MCF 10A (cell line): ENCODE data around the gene MACF1. TPM values are rescaled to one million over a fixed set of nuclear protein-coding genes. Genes with fewer than 3 reads are reported as not detected.

Experiments
- BruUV-seq: library from RNA; stranded (reverse); fragments of 400-500 nt; replicated peaks from 2 replicates; lab custom pipeline; 2021; lab: Mats Ljungman, UMichigan
- CTCF ChIA-PET: fragments of 300-600 bp; sonication (Branson Sonifier 250); formaldehyde crosslinking; extraction: SDS; loops from one replicate; lab custom pipeline; 2021; ENCODE audit warnings: antibody characterized with exemption, inconsistent platforms; lab: Yijun Ruan, JAX
- POLR2A ChIA-PET: fragments of 300-600, 350-650 bp; sonication (Branson Sonifier 250); formaldehyde crosslinking; extraction: SDS; loops from one replicate; lab custom pipeline; 2020; ENCODE audit warnings: antibody characterized with exemption, inconsistent platforms; lab: Yijun Ruan, JAX
- DNase-seq: peaks from one replicate; pipeline ENCODE4 v3.0.0-alpha.2; 2018; ENCODE audit not compliant: unreplicated experiment
- H3K27ac Mint-ChIP-seq: one replicate; pipeline ENCODE4 v1.8.0; 2022; ENCODE audit warnings: mild to moderate bottlenecking, low read depth, mixed read lengths; ENCODE audit not compliant: unreplicated experiment
- H3K27me3 Mint-ChIP-seq: one replicate; pipeline ENCODE4 v1.8.0; 2022; ENCODE audit warnings: mixed read lengths; ENCODE audit not compliant: insufficient read depth, unreplicated experiment
- H3K36me3 Mint-ChIP-seq: one replicate; pipeline ENCODE4 v1.8.0; 2022; ENCODE audit warnings: mild to moderate bottlenecking, moderate library complexity, mixed read lengths; ENCODE audit not compliant: insufficient read depth, unreplicated experiment
- H3K4me1 Mint-ChIP-seq: one replicate; pipeline ENCODE4 v1.8.0; 2022; ENCODE audit warnings: mixed read lengths; ENCODE audit not compliant: insufficient read depth, unreplicated experiment
- H3K4me3 Mint-ChIP-seq: one replicate; pipeline ENCODE4 v1.8.0; 2022; ENCODE audit warnings: mild to moderate bottlenecking, moderate library complexity, mixed read lengths; ENCODE audit not compliant: unreplicated experiment
- H3K9me3 Mint-ChIP-seq: one replicate; pipeline ENCODE4 v1.8.0; 2022; ENCODE audit warnings: mixed read lengths; ENCODE audit not compliant: unreplicated experiment
- intact Hi-C: fragments of 100-400 bp; cut with micrococcal nuclease; formaldehyde crosslinking; loops from 2 replicates; pipeline ENCODE4 v1.14.1; 2022
- total RNA-seq: library from RNA; stranded (reverse); gene quantifications from 2 replicates; pipeline ENCODE4 v1.2.3, GENCODE V29; 2022
- TF ChIP-seq, protein P1 (sequence below): fragments of 200-600 bp; IDR thresholded peaks from one replicate; pipeline ENCODE4 v1.8.0; 2022; ENCODE audit warnings: antibody characterized with exemption, mild to moderate bottlenecking; ENCODE audit not compliant: unreplicated experiment

MACF1 gene
- total RNA-seq, 1 experiment from 2014 or later, result 188 TPM

DNA sequence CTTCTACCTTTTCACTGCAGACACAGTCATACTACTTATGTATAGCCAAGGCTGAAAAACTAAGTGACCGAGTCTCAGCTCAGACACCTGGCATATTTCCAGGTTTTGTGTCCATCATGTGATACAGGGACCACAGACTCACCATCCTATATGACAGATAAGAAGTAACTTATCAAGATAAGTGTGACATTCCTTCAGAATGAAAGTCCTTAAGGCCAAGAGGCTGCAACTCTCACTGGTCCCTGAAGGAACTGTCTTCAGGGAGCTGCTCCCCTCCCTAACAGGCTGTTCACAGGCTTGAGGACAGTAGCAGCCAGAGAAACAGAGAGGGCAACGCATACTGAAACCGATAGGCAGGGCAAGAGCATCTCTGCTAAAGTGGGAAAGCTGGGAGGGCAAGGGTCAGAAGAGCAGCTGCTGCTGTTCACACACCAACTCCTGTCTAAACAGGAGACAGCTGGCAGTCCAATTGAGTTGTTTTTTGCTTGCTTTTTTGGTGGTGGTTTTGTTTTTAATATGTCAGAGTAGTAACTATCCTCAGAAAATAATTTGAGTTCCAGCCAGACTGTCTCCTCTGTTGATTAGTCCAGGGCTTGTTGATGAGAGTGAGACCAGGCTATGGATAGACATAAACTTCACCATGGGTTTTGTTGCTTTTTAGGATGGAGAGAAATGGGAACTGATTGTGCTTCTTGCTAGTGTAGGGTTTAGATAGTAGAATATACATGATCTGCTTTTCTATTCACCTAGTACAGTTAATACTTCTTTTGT lies 67.7 kb downstream of the MACF1 start:
- H3K4me3 Mint-ChIP-seq, result no peak overlapping the region
- intact Hi-C loops, result loop anchor here (10.0 kb wide), 1 partner anchor 263 kb away; no protein-coding TSS in a partner anchor
- H3K4me1 Mint-ChIP-seq, result peaks cover 58% of the 10 kb centered on the region
- CTCF ChIA-PET, result interaction anchor here (0.6 to 6.1 kb wide), 5 partner anchors 14 to 173 kb away, joined by 3 to 29 read pairs (median 9); no protein-coding TSS in a partner anchor
- TF ChIP-seq, protein P1, sequence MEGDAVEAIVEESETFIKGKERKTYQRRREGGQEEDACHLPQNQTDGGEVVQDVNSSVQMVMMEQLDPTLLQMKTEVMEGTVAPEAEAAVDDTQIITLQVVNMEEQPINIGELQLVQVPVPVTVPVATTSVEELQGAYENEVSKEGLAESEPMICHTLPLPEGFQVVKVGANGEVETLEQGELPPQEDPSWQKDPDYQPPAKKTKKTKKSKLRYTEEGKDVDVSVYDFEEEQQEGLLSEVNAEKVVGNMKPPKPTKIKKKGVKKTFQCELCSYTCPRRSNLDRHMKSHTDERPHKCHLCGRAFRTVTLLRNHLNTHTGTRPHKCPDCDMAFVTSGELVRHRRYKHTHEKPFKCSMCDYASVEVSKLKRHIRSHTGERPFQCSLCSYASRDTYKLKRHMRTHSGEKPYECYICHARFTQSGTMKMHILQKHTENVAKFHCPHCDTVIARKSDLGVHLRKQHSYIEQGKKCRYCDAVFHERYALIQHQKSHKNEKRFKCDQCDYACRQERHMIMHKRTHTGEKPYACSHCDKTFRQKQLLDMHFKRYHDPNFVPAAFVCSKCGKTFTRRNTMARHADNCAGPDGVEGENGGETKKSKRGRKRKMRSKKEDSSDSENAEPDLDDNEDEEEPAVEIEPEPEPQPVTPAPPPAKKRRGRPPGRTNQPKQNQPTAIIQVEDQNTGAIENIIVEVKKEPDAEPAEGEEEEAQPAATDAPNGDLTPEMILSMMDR, result no peak
- H3K9me3 Mint-ChIP-seq, result no peaks in the 10 kb centered on the region
- POLR2A ChIA-PET, result interaction anchor here (0.6 to 1.2 kb wide), 2 partner anchors 13 to 394 kb away, joined by 3 to 4 read pairs; no protein-coding TSS in a partner anchor
- no peaks in the 10 kb centered on the region for H3K27me3 Mint-ChIP-seq
- H3K27ac Mint-ChIP-seq, result no peak overlapping the region
- no TSS peak for BruUV-seq
- H3K36me3 Mint-ChIP-seq, result peaks cover 16% of the 10 kb centered on the region
- no peak for DNase-seq

DNA sequence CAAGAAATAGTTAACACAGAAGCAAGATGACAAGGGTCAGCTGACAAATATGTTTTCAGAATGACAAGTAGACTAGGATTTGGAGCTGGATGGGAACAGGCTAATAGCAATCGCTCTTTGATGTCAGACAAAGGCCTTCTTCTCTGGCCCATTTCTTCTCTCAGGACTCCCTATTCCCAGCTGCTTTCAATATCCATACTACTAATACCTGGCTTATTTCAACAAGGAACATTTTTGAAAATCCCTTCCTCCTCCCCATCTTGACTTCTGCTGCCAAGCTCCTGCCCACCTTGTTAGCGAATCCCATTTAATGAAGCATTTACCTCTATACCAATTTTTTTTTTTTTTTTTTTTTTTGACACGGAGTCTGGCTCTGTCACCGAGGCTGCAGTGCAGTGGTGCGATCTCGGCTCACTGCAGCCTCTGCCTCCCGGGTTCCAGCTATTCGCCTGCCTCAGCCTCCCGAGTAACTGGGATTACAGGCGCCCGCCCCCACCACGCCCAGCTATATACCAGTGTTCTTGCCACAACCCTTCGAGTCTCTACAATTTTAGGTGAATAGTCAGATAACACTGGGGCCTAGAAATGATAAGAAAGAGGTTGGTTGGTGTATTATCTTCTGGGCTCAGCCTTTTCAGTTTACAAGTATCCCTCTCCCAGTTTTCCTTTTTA lies 68.4 kb downstream of the MACF1 start:
- Mint-ChIP-seq H3K4me1 (peaks cover 63% of the 10 kb centered on the region), H3K27me3 (no peaks in the 10 kb centered on the region), H3K4me3 (no peak overlapping the region), H3K27ac (no peak overlapping the region), H3K9me3 (no peaks in the 10 kb centered on the region), H3K36me3 (peaks cover 16% of the 10 kb centered on the region)
- ChIA-PET POLR2A (interaction anchor here (1.2 kb wide), 2 partner anchors 14 to 167 kb away, joined by 4 to 5 read pairs; no protein-coding TSS in a partner anchor), CTCF (interaction anchor here (0.6 to 1.9 kb wide), 5 partner anchors 14 to 208 kb away, joined by 3 to 11 read pairs (median 5); no protein-coding TSS in a partner anchor)
- TF ChIP-seq, protein P1, result no peak
- no peak for DNase-seq
- BruUV-seq, result no TSS peak
- intact Hi-C loops, result loop anchor here (10.0 kb wide), 1 partner anchor 262 kb away; no protein-coding TSS in a partner anchor

DNA sequence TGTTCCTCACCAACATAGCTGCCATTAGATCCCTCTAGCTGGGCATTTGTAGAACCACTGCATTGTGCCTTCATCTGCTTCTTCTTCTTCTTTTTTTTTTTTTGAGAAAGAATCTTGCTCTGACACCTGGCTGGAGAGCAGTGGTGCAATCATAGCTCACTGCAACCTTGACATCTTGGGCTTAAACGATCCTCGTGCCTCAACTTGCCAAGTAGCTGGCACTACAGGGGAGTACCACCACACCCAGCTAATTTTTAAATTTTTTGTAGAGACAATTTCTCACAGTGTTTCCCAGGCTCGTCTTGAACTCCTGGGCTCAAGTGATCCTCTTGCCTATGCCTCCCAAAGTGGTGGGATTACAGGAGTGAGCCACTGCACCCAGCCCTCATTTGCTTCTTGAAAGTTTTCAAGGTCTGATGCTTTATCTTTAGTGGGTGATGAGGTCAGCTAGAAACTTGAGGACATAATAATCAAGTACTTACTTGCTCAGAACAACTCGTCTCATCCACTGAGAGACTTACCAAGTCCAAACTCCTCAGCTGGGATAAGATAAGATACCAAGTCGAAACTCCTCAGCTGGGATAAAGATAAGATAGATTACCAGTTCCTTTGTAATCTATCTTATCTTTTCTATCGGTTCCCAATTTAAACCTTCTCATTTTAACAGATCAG lies 71.5 kb downstream of the MACF1 start:
- no TSS peak for BruUV-seq
- Mint-ChIP-seq H3K27me3 (no peaks in the 10 kb centered on the region), H3K27ac (no peak overlapping the region), H3K4me3 (no peak overlapping the region), H3K4me1 (peaks cover 36% of the 10 kb centered on the region), H3K36me3 (peaks cover 9% of the 10 kb centered on the region), H3K9me3 (no peaks in the 10 kb centered on the region)
- peak; percentile 56 for DNase-seq
- ChIA-PET CTCF (interaction anchor here (0.6 to 3.0 kb wide), 6 partner anchors 17 to 178 kb away, joined by 3 to 13 read pairs (median 4); no protein-coding TSS in a partner anchor), POLR2A (interaction anchor here (0.6 to 4.6 kb wide), 12 partner anchors 8 to 200 kb away, joined by 3 to 33 read pairs (median 4); no protein-coding TSS in a partner anchor)
- TF ChIP-seq, protein P1, result no peak
- intact Hi-C loops, result loop anchor here (10.0 kb wide), 1 partner anchor 259 kb away; no protein-coding TSS in a partner anchor
